Suprapubic skin (tissue), 4 donors: ENCODE measurements around the gene TMA7B.

ENCODE experiments used
- CTCF ChIP-seq, 2 donors: fragments of 200-600 bp in 1 of 2; fragments of 450-650 bp in 1 of 2; sonication (generic) in 1 of 2; IDR thresholded peaks; one replicate each; pipeline ENCODE4 v1.5.1; 2016 to 2019; ENCODE audit warnings: antibody characterized with exemption in 2 of 2, mild to moderate bottlenecking in 1 of 2, moderate library complexity in 1 of 2
- POLR2A ChIP-seq, 2 donors: fragments of 450-650 bp; IDR thresholded peaks; one replicate each; pipeline ENCODE4 v1.6.1; 2017; ENCODE audit warnings: antibody characterized with exemption in 2 of 2, mild to moderate bottlenecking in 2 of 2, moderate library complexity in 2 of 2
- POLR2AphosphoS5 ChIP-seq, 3 donors: sonication (generic); formaldehyde crosslinking; IDR thresholded peaks; one replicate each; pipeline ENCODE4 v1.6.1; 2017; ENCODE audit warnings: antibody characterized with exemption in 3 of 3

GRCh38 chr22:39928536-39929520, 31.4 kb upstream of the TMA7B start:
- no peak for TF ChIP-seq CTCF (IDR thresholded peaks at IDR 0.05)
- TF ChIP-seq POLR2A (IDR thresholded peaks at IDR 0.05), result no peak
- TF ChIP-seq POLR2AphosphoS5 (IDR thresholded peaks at IDR 0.05), result no peak
